Stimulated activated CD8-positive, alpha-beta memory T cell treated with anti-CD3 and anti-CD28 coated beads, Interleukin-15, amount 100 ng/mL, for 4 hours (primary cell): ENCODE data around the gene BUB1B.
"Not testable (repeated sequence)": the region's sequence is repeated elsewhere in the genome, so short reads cannot be mapped to it uniquely, and the experiment has no call there.

Experiments
- DNase-seq, 2 donors: peaks; one replicate each; pipeline ENCODE4 v3.0.0-alpha.2; 2020; ENCODE audit warnings: low read depth in 2 of 2

BUB1B gene

GRCh38 chr15:40160689-40161688 is at the start of gene BUB1B:
BUB1B (plus strand) TSS chr15:40161069; CDS start chr15:40161221, 152 bp downstream.
- peak; percentile 68 to 83 for DNase-seq

GRCh38 chr15:40111888-40112287 is 49.0 kb upstream of the BUB1B start:
- DNase-seq = no peak

GRCh38 chr15:40112789-40113188 is 48.1 kb upstream of the BUB1B start:
- DNase-seq = no peak

GRCh38 chr15:40114218-40114617 is 46.7 kb upstream of the BUB1B start:
- DNase-seq = no peak

GRCh38 chr15:40115106-40115505 is 45.8 kb upstream of the BUB1B start:
- DNase-seq = not testable (repeated sequence)

GRCh38 chr15:40115670-40116093 is 45.2 kb upstream of the BUB1B start:
- DNase-seq = no peak

- DNase-seq = no peak
These were observed 42.4 kb upstream of the BUB1B start for GRCh38 chr15:40118473-40118872.

GRCh38 chr15:40121911-40122638 is 38.8 kb upstream of the BUB1B start:
- no peak for DNase-seq

GRCh38 chr15:40122989-40123388 is 37.9 kb upstream of the BUB1B start:
- DNase-seq = not testable (repeated sequence)

GRCh38 chr15:40123863-40124262 is 37.0 kb upstream of the BUB1B start:
- DNase-seq = not testable (repeated sequence)

- not testable (repeated sequence) for DNase-seq
These were observed 36.5 kb upstream of the BUB1B start for GRCh38 chr15:40124333-40124732.

- DNase-seq = not testable (repeated sequence)
These were observed 36.0 kb upstream of the BUB1B start for GRCh38 chr15:40124807-40125285.

GRCh38 chr15:40125950-40126349 is 34.9 kb upstream of the BUB1B start:
- no peak for DNase-seq

GRCh38 chr15:40128766-40129660 is 31.9 kb upstream of the BUB1B start:
- DNase-seq = no peak

- DNase-seq = no peak
These were observed 30.8 kb upstream of the BUB1B start for GRCh38 chr15:40130118-40130517.

- no peak for DNase-seq
These were observed 29.9 kb upstream of the BUB1B start for GRCh38 chr15:40130799-40131502.

- DNase-seq = no peak
These were observed 27.3 kb upstream of the BUB1B start for GRCh38 chr15:40133544-40133943.

GRCh38 chr15:40134885-40135284 is 26.0 kb upstream of the BUB1B start:
- DNase-seq = no peak

GRCh38 chr15:40135846-40136450 is 24.9 kb upstream of the BUB1B start:
- not testable (repeated sequence) for DNase-seq
